PC-3 (cell line): ENCODE data around the gene PDSS2. TPM values are rescaled to one million over a fixed set of nuclear protein-coding genes. Genes with fewer than 3 reads are reported as not detected.

ENCODE experiments used
- ATAC-seq: fragments of 200-7000 bp; cut with Tn5 transposase; 2 replicates; pipeline ENCODE4 v1.9.1; 2020; ENCODE audit warnings: mild to moderate bottlenecking, moderate library complexity
- BruUV-seq: library from RNA; stranded (reverse); fragments of 400-500 nt; replicated peaks from 2 replicates; lab custom pipeline; 2021; lab: Mats Ljungman, UMichigan
- CTCF ChIA-PET: fragments of 300-600 bp; sonication (Branson Sonifier 250); formaldehyde crosslinking; loops from one replicate; lab custom pipeline; 2022; ENCODE audit warnings: antibody characterized with exemption; lab: Charles Lee
- POLR2A ChIA-PET: fragments of 300-600 bp; sonication (Branson Sonifier 250); formaldehyde crosslinking; loops from one replicate; lab custom pipeline; 2022; ENCODE audit warnings: antibody characterized with exemption; ENCODE audit not compliant: unreplicated experiment; lab: Charles Lee
- DNase-seq: peaks from one replicate; pipeline ENCODE4 v3.0.0-alpha.2; 2015
- H2AFZ ChIP-seq: fragments of 300-600 bp; sonication (generic); 2 replicates; pipeline ENCODE4 v1.6.0; 2016; ENCODE audit warnings: antibody characterized with exemption, low read length
- H3F3A ChIP-seq: fragments of 300-600 bp; sonication (generic); one replicate; pipeline ENCODE4 v1.6.0; 2017; ENCODE audit warnings: antibody characterized with exemption, low read length, control low read depth, mild to moderate bottlenecking; ENCODE audit not compliant: unreplicated experiment
- H3K27ac ChIP-seq: fragments of 300-600 bp; sonication (generic); 2 replicates; pipeline ENCODE4 v1.5.1; 2016; ENCODE audit warnings: mild to moderate bottlenecking, low read length
- H3K27me3 ChIP-seq: fragments of 300-600 bp; sonication (generic); 2 replicates; pipeline ENCODE4 v1.6.1; 2016; ENCODE audit warnings: low read length, mixed read lengths
- H3K36me3 ChIP-seq: fragments of 300-600 bp; sonication (generic); 2 replicates; pipeline ENCODE4 v1.6.1; 2016; ENCODE audit warnings: low read depth, mixed run types, low read length, mixed read lengths
- H3K4me1 ChIP-seq: fragments of 300-600 bp; sonication (generic); 2 replicates; pipeline ENCODE4 v1.5.1; 2016; ENCODE audit warnings: low read length; ENCODE audit not compliant: insufficient read depth
- H3K4me2 ChIP-seq: fragments of 300-600 bp; sonication (generic); 2 replicates; pipeline ENCODE4 v1.6.0; 2016; ENCODE audit warnings: low read length
- H3K4me3 ChIP-seq: fragments of 300-600 bp; sonication (generic); 2 replicates; pipeline ENCODE4 v1.5.1; 2016; ENCODE audit warnings: mild to moderate bottlenecking, low read length, mixed read lengths
- H3K79me2 ChIP-seq: fragments of 300-600 bp; sonication (generic); 2 replicates; pipeline ENCODE4 v1.6.1; 2017; ENCODE audit warnings: low read length, mixed read lengths
- H3K9ac ChIP-seq: fragments of 300-600 bp; sonication (generic); 2 replicates; pipeline ENCODE4 v1.6.0; 2016; ENCODE audit warnings: mild to moderate bottlenecking, low read length
- H3K9me2 ChIP-seq: fragments of 300-600 bp; sonication (generic); replicated peaks from 2 replicates; pipeline ENCODE4 v1.6.1; 2016; ENCODE audit warnings: mixed run types, low read length, mixed read lengths
- H3K9me3 ChIP-seq: fragments of 300-600 bp; sonication (generic); 2 replicates; pipeline ENCODE4 v1.6.1; 2016; ENCODE audit warnings: low read length, mixed read lengths
- H4K20me1 ChIP-seq: fragments of 300-600 bp; sonication (generic); 2 replicates; pipeline ENCODE4 v1.6.1; 2016; ENCODE audit warnings: low read length, mixed read lengths
- CTCF ChIP-seq: fragments of 300-600 bp; sonication (generic); conservative IDR thresholded peaks from 2 replicates; pipeline ENCODE4 v1.5.1; 2017; ENCODE audit warnings: antibody characterized with exemption, low read depth, mild to moderate bottlenecking, low read length
- EZH2 ChIP-seq: fragments of 300-600 bp; sonication (generic); IDR thresholded peaks from one replicate; pipeline ENCODE4 v1.6.1; 2017; ENCODE audit warnings: antibody characterized with exemption, mild to moderate bottlenecking, low read length; ENCODE audit not compliant: unreplicated experiment
- EZH2phosphoT487 ChIP-seq: fragments of 300-600 bp; sonication (generic); IDR thresholded peaks from 2 replicates; pipeline ENCODE4 v1.6.1; 2018; ENCODE audit warnings: mild to moderate bottlenecking, antibody characterized with exemption, low read length, borderline replicate concordance
- intact Hi-C: fragments of 100-400 bp; cut with micrococcal nuclease; formaldehyde crosslinking; loops from 2 replicates; pipeline ENCODE4 v1.9.0; 2023
- total RNA-seq: library from RNA; depleted of rRNA; stranded (reverse); fragments of >200 nt; gene quantifications from 2 replicates; pipeline ENCODE4 v1.2.3, GENCODE V29; 2014

PDSS2 gene
- total RNA-seq, 1 experiment from 2014 or later: 6.6 TPM

GRCh38 chr6:107490566-107491137 lies 31.3 kb upstream of the PDSS2 start:
- Histone ChIP-seq H3K4me3 (peak overlapping the region; percentile 74), H3K4me1 (no peaks in the 10 kb centered on the region), H3K9me2 (no peaks in the 10 kb centered on the region), H3K9me3 (no peaks in the 10 kb centered on the region), H3K36me3 (no peaks in the 10 kb centered on the region), H2AFZ (peak overlapping the region; percentile 93), H3K27ac (no peak overlapping the region), H3K27me3 (peaks cover 62% of the 10 kb centered on the region), H3K9ac (no peak overlapping the region), H3F3A (no peaks in the 10 kb centered on the region), H3K79me2 (no peaks in the 10 kb centered on the region), H4K20me1 (no peaks in the 10 kb centered on the region), H3K4me2 (peak overlapping the region; percentile 87)
- DNase-seq (no peak), ATAC-seq (no peak)
- TF ChIP-seq EZH2 (peak; percentile 17), EZH2phosphoT487 (no peak; the same call in 1 of the 2 replicates), CTCF (no peak)
- CTCF ChIA-PET: no interaction called here
- intact Hi-C loops: no loop called here
- BruUV-seq: no TSS peak
- POLR2A ChIA-PET: no interaction called here

- no peaks in the 10 kb centered on the region for H4K20me1 ChIP-seq
- H2AFZ ChIP-seq: peak within 1 kb of the TSS; percentile 93
- CTCF ChIA-PET: interaction anchor here (0.6 kb wide), 1 partner anchor 172 kb away, joined by 6 read pairs; no protein-coding TSS in a partner anchor
- H3K27ac ChIP-seq: no peak within 1 kb of the TSS
- peak within 1 kb of the TSS; percentile 74 for H3K4me3 ChIP-seq
- POLR2A ChIA-PET: interaction anchor here (0.7 kb wide), 1 partner anchor 168 kb away, joined by 11 read pairs; no protein-coding TSS in a partner anchor
- H3K27me3 ChIP-seq: peaks cover 62% of the 10 kb centered on the region
- H3K9me2 ChIP-seq: no peaks in the 10 kb centered on the region
- DNase-seq (no peak), ATAC-seq (peak; percentile 72)
- intact Hi-C loops: no loop called here
- H3K36me3 ChIP-seq: no peaks in the 10 kb centered on the region
- no peak for TF ChIP-seq EZH2
- TF ChIP-seq CTCF: no peak
- TF ChIP-seq EZH2phosphoT487: no peak
- H3K9ac ChIP-seq: no peak within 1 kb of the TSS
- no TSS peak for BruUV-seq
- peak within 1 kb of the TSS; percentile 87 for H3K4me2 ChIP-seq
- H3K9me3 ChIP-seq: no peaks in the 10 kb centered on the region
- H3K79me2 ChIP-seq: no peaks in the 10 kb centered on the region
- H3F3A ChIP-seq: no peaks in the 10 kb centered on the region
- H3K4me1 ChIP-seq: no peaks in the 10 kb centered on the region
These were observed 30.5 kb upstream of the PDSS2 start, which contains the start of gene SOBP for GRCh38 chr6:107489636-107490565. SOBP (plus strand) TSS chr6:107490117; CDS start chr6:107490617, 500 bp downstream.
